ENCODE measurements around the gene PTPN13.

The PTPN13 gene

DNA sequence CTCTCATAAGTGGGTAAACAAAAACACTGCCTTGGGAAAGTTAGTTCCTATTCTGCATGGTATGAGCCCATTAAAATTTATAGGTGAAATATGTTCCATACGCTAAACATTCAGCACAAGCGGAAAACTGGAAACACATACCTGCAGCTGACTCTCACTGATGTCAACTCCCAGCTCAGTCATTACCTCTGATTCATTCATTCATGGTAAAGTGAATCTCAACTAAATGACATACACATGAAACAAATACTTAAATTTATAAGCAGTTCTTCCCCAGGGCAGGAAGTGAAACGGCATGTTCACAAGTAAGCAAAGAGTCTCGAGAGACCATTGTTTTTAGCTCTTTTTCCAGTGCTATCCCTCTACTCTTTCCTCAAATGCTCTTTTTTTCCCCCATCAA, 253.5 kb downstream of the PTPN13 start:
- DNase-seq, result no peak
- intact Hi-C loops (cut with DNase I), result no loop called here

DNA sequence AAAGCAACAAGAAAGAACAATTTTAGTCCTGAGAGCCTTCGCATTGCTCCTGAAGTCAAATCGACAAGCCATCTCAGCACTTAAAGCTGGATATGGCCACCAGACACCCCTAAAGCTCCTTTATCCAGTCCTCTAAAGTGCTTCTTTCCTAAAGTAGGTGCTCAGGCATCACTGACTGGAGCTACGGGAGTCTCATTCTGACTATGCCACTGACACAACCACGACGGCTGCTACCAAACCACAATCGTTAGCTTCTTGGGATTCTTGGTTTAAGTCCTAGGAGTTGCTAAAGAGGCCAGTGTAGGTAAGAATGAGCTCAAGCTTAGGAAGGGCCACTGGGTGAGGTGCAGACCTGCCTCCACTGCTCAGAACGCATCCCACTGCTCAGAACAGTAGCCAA, 254.0 kb downstream of the PTPN13 start:
- DNase-seq, result no peak
- intact Hi-C loops (cut with DNase I), result no loop called here

DNA sequence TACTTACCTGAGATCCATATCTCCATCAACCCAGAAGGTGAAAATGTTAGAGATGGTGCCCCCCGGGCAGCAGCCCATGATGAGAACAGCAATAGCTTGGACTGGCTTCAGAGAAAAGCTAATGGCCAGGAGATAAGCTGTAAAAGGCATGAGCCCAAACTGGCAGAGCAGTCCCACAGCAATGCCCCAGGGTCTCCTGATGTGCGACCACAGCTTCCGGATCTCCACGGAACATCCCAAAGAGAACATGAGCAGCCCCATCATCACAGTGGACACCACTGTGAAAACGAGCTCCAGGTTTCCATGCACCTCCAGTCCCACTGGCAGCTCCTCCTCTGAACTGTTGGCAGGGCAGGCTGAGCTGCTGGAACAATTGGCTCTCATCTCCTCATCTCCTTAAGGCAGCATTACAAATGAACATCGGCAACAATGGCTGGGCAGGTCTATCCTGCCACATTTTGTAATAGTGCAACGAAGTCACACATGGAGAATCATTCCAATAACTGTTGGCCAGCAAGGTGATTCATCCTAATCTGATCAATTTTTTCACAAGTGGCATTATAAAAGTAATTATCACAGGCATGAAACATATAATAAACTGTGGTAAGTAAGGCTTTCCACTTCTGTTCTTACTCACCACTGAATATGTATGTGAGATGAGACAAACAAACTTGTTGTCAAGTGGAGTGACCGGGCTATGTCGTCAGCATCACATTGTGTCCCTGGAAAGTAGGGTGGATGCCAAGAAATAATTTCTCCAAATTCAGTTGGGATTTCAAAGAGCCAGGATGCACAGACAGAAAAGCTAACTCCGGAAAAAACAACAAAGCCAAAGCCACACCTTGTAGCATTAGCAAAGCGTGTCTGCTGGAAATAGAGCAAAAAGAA, 254.9 kb downstream of the PTPN13 start, which contains the start of gene SLC10A6:
SLC10A6 (minus strand) TSS at position 653 of the 888 bp plus-strand sequence; CDS start at position 384, 269 bp downstream.
- intact Hi-C loops (cut with DNase I), result no loop called here

DNA sequence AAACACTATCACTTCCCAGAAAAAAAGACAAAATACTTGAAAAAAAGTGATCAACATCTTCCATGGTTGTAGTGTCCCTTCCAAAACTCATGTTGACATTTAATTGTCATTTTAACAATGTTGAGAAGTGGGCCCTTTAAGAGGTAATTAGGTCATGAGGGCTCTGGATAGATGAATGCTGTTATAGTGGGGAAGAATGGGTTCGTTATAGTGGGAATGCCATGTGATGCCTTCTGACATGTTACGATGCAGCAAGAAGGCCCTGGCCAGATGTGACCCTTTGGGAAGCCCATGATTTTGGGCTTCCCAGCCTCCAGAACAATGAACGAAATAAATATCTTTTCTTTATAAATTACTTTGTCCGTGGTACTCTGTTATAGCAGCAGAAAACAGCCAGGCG, 259.1 kb downstream of the PTPN13 start:
- intact Hi-C loops (cut with DNase I), result no loop called here
- no peak for DNase-seq

More for the DNA sequence above, 254.9 kb downstream of the PTPN13 start, which contains the start of gene SLC10A6:
- DNase-seq, result peak in 1 of 10 donors; percentile 12

DNA sequence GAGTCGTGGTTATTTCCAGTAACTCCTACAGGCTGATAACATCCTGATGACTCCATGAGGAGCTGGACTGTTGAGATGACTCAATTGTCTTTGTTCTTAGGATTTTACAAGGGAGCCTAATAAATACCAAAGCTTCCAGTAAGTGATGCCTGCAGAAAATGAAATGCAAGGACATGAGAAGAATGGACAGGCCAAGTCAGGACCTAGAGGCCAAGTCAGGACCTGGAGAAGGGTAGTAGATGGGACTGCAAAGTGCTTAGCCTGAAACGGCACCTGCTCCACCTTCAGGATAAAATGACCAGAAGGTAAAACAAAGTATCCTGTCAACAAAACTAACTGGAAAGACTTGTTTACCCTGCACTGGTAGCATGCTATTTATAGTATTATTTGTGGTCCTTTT, 261.5 kb downstream of the PTPN13 start:
- intact Hi-C loops (cut with DNase I), result no loop called here
- DNase-seq, result no peak

DNA sequence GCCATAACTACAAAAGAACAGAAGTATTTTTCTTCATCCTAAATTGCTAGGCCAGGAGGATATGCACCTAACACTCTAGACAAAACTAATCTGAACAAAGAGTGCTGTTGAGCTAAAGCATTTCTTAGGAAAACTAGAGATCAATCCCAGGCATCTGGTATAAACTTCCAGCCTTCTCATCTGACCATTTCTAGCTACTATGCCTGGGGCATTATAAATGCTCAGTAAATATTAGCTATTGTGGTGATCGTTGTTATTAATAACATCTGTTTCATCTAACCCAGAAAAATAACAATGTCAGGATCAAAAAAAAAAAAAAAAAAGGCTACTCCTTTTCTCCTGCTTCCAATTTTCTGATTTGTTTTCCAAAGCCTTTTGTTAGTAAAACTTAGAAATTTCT, 262.8 kb downstream of the PTPN13 start:
- no peak for DNase-seq
- intact Hi-C loops (cut with DNase I), result no loop called here

DNA sequence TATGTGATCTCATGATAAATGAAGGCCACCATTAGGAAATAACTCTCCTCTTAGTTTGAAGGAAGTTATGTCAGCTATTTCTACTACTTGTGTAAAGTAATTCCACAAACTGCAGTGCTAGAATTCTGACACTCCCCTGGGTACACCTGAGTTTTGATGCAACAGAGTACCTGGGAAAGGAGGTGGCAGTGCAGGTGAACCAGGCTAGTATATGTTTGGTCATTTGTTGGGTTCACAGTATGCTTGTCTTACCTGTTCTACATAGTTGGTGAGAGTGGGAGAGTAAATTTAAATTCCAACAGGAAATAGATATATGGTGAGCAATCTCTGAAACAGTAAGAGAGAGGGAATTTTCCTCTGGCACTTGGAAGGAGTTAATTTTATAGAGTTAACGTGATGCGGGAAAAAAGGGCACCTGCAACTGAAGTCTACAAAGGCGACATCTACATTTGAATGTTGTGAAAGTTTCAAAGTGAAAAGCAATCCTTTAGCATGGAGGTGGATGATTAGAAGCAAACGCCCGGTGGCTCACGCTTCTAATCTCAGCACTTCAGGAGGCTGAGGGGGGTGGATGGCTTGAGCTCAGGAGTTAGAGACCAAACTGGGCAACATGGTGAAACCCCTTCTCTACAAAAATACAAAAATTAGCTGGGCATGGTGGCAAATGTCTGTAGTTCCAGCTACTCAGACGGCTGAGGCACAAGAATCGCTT, 263.4 kb downstream of the PTPN13 start:
- intact Hi-C loops (cut with DNase I), result no loop called here
- DNase-seq, result no peak
